ENCODE data around the gene FICD.
"Not testable (repeated sequence)": the region's sequence is repeated elsewhere in the genome, so short reads cannot be mapped to it uniquely, and the experiment has no call there.

FICD gene

DNA sequence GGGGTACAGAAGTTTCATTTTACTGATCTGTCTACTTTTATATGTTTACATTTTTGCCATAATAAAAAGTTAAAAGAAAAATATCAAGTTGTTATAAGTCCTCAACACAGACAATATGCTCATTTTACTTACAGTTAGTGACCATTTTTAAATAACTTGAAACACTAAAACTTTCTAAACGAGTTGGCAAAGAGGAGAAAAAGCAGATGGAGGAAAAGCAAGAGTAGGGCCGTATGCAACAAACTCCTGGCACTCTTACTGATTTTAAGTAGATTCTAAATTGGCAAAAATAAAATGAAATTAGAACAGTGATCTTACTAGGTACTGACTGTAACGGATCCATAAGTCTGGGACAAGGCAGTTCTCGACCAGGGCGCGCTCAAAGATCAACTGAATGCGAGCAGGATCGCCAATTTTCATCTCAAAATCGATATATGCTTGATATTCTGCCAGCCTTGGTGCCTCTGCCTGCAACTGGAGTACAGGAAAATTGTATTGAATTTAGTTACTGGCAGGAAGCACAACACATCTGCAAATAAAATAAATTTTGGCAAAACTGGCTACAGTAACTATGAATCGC lies 23.6 kb downstream of the FICD start:
- DNase-seq: no peak

DNA sequence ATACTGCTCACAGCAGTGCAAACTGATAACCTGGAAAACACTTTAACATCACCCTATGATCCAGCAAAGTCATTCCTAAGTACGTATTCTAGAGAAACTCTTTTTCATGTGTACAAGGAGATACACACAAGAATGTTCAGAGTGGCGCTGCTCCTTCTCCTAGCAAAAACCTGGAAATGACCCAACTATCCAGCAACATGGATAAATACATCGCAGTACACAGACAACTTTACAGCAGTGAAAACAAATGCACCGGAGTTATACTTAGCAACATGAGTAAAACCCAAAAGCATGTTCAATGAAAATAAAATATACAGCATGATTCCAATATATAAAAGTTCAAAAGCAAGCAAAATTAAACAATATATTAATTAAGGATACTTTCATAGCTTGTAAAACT lies 27.2 kb downstream of the FICD start:
- no peak for DNase-seq

- no peak for DNase-seq
These were observed 28.6 kb downstream of the FICD start for GRCh38 chr12:108543652-108544051.

- DNase-seq: no peak
These were observed 32.6 kb downstream of the FICD start for GRCh38 chr12:108547686-108548085.

DNA sequence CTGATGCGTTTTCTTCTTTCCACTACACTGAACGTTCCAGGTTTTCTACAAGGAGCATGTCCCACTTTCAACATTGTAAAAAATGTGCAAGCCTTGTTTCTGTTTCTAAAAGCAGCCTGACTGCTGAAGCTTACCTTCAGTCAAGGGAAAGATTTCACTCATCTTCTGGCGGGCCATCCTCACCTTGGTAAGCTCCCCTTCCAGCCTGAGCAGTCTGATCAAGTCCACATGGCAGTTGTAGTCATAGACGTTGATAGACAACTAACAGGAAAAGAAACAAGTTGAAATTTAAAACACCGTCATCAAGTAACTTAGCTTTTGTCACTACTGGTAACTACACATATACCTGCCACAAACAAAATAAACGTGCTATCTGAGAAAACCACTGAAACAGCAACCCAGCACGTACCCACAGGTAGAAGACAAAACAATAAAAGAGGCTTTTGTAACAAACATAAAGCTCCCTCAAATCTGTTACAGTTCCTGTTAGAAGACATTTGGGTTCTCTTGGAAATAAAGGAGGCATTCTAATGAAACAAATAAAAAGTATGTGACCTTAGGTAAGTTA lies 34.0 kb downstream of the FICD start:
- no peak for DNase-seq

DNA sequence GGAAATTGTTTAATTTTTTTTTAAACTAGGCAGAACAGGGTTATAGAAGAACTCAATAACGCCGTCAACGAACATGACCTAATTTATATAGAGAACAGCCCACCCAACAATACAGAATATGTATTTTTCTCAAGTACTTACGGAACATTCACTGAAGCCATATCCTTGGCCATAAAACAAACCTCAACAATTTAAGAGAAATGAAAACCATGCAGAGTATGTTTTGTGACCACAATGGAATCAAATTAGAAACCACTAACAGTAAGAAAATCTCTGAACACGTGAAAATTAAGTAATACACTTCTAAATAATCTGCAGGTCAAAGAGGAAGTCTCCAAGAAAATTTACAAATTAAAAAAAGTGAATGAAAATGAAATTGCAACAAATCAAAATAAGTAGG lies 36.5 kb downstream of the FICD start:
- no peak for DNase-seq

- no peak for DNase-seq
These were observed 38.7 kb downstream of the FICD start for GRCh38 chr12:108553799-108554198.

- DNase-seq: not testable (repeated sequence)
These were observed 40.3 kb downstream of the FICD start for GRCh38 chr12:108555383-108555782.

- peak; percentile 61 for DNase-seq
These were observed 44.1 kb downstream of the FICD start for GRCh38 chr12:108559007-108559655.

GRCh38 chr12:108559748-108560147 lies 44.7 kb downstream of the FICD start:
- no peak for DNase-seq

- no peak for DNase-seq
These were observed 45.2 kb downstream of the FICD start for GRCh38 chr12:108560321-108560721.

DNA sequence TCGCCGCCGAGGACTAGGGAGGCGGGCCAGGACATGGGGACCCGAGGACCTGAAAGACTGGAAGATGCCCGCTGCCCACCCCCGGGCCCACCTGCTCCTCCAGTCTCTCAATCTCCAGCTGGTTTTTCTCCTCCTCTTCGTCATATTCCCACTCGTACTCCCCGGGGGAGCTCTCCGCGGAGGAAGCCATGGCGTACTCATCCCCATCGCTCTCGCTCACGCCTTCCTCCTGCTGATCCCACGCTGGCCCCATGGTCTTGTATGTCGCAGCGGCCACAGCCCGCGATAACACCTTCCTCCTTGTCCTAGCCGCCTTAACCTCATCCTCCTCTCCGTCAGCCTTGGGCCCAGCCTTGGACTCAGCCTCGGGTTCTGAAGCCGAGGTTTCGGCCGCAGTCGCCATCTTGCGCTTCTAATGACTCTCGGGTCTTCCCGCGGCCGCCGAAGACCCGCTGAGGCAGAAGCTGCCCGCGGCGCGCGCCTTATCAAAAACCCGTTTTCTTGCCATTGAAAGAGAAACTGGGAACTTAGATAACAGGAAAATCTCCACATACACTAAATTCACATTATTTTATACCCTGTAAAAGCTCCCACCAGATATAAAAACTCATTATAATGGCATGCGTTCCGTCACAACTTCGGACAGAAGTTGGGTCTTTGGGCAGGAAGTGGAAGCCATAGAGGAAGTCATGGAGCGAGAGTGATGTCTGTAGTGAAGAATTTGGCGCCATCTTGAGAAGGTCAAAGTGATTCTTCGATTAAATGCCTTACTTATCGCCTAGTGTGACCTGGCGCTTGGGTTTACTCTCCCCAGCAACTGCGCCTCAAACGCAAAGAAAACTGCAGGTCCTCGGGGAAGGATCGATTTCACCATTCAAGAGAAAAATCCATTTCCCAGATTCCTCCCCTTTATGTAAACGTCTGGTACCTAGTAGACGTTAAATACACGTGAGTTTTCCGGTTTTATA lies 46.0 kb downstream of the FICD start, which contains the start of gene SART3:
Gene SART3, minus strand, starts transcription at position 422 of the 968 bp plus-strand sequence. Its CDS starts 19 bp downstream, at position 403.
- peak; percentile 87 for DNase-seq

DNA sequence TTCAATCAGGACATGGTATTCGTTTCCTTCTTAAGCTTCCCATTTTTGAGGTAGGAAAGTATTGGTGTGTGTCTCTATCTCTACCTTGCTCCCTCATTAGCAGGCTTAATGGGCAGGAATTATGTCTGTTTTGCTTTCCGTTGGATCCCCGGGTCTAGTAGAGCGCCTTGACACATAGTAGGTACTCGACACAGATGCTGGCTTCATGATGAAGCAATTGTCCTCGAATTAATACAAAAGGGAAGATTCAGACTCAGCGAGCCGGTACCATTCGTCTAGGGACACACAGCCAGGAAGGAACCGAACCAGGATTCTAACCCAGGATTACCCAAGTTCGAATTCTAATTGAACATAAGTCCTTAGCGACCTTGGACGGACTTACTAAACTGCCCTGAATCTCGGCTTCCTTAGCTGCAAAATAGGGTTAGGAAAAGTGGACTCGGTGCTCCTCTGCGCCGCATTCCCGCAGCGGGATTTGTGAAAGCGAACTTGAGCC lies 46.8 kb downstream of the FICD start:
- DNase-seq: no peak

DNA sequence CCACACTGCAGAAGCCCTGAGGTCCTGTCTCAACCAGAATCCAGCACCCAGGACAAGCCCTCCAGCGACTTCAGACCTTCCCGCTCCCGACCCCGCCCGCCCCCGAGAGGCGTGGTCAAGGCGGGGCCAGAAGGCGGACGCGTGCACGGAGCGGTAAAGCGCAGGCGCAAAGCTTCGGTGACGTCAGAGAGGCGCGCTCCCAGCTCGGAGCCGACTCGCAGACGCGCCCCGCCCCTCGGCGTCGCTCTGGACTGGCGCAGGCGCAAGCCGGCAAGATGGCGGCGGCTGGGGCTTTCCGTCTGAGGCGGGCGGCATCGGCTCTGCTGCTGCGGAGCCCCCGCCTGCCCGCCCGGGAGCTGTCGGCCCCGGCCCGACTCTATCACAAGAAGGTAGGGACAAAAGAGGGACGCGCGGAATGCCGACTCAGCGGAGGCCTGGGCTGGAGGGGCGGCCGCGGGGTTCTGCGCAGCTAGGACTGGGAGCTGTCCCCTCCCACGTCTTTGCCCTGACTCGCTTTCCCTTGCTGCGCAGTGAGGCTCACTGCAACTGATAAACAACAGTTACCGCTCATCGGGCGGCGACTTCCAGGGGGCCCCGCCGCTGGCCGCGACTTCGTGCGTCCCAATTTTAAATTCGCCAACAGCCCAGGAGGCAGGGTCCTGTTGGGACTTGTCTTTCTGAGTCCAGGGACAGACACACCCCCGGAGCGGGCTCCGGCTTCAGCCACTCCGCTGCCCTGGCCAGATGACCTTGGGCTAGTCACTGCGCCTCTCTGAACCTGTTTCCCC lies 47.5 kb downstream of the FICD start, which contains the start of gene ISCU:
Gene ISCU, plus strand, starts transcription at position 249 of the 788 bp plus-strand sequence. Its CDS starts 27 bp downstream, at position 276.
- DNase-seq: peak; percentile 99

GRCh38 chr12:108563136-108563803 lies 48.2 kb downstream of the FICD start:
- peak; percentile 87 for DNase-seq

DNA sequence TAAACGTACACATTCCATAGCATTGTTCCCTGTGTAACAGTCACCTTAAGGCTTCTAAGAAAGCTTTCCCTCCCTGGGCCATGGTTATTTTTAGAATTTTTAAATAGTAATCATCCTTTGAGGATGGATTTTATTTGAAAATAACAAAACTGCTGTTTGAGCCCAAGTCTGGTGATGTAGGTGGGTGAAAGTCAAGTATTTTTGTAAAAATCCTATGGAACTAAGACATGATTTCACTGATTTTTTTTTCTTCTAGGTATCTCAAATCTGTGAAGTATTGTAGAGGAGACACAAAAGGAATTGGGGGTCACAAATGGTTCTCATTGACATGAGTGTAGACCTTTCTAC lies 48.7 kb downstream of the FICD start:
- no peak for DNase-seq

- no peak for DNase-seq
These were observed 49.6 kb downstream of the FICD start for GRCh38 chr12:108564724-108565123.

DNA sequence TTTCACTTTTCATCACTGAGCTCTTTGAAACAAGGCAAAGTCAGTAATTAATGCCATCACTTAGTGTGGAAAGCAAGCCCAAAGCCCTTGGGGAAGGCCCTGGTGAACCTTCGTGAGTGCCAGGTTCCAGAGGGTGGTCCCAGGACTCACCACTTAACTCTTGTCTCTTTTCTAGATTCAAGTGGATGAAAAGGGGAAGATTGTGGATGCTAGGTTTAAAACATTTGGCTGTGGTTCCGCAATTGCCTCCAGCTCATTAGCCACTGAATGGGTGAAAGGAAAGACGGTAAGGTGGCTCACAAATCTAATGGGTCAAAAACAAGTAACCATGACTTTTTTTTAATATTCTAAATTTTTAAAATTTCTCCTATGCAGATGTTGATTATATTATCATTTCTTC lies 50.1 kb downstream of the FICD start:
- DNase-seq: no peak

GRCh38 chr12:108565976-108566375 lies 50.9 kb downstream of the FICD start:
- DNase-seq: peak; percentile 67

DNA sequence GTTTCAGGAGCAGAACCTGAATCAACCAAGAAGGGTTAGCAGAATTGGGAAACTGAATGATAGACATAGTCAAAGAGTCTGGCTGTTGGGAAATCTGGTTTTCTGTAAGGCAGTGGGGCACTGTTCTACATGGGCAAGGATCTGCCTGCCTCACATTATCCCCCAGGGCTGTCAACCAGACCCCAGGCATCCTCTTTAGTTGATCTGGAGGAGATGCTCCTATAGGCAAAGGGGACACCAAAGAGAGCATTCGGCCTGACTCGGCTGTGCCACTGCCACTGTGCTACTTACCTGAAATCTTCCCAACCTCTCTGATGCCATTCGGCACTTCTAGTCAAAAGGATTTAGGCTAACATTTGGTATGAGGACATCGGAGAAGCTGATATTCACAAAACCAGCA lies 51.4 kb downstream of the FICD start:
- DNase-seq: no peak

Data from stimulated activated CD8-positive, alpha-beta memory T cell treated with anti-CD3 and anti-CD28 coated beads, Interleukin-4, amount 100 ng/mL, for 48 hours (primary cell).